ENCODE data around the gene RUFY2.
"Not testable (repeated sequence)": the region's sequence is repeated elsewhere in the genome, so short reads cannot be mapped to it uniquely, and the experiment has no call there.

The RUFY2 gene

GRCh38 chr10:68327889-68328786, 78.9 kb downstream of the RUFY2 start:
- no peak for DNase-seq (ENCODE audit: low read depth in 2 of 2)

- DNase-seq (ENCODE audit: low read depth in 2 of 2): not testable (repeated sequence)
These were observed 82.7 kb downstream of the RUFY2 start for GRCh38 chr10:68324396-68324795.

- no peak for DNase-seq (ENCODE audit: low read depth in 2 of 2)
These were observed 88.6 kb downstream of the RUFY2 start for GRCh38 chr10:68318331-68319059.

GRCh38 chr10:68315582-68315981, 91.5 kb downstream of the RUFY2 start:
- DNase-seq (ENCODE audit: low read depth in 2 of 2): no peak

GRCh38 chr10:68314930-68315329, 92.1 kb downstream of the RUFY2 start:
- DNase-seq (ENCODE audit: low read depth in 2 of 2): not testable (repeated sequence)

- no peak for DNase-seq (ENCODE audit: low read depth in 2 of 2)
These were observed 96.5 kb downstream of the RUFY2 start for GRCh38 chr10:68310531-68310930.

- DNase-seq (ENCODE audit: low read depth in 2 of 2): no peak
These were observed 101.2 kb downstream of the RUFY2 start for GRCh38 chr10:68305854-68306253.

- DNase-seq (ENCODE audit: low read depth in 2 of 2): no peak
These were observed 103.1 kb downstream of the RUFY2 start for GRCh38 chr10:68303849-68304412.

GRCh38 chr10:68302871-68303270, 104.2 kb downstream of the RUFY2 start:
- DNase-seq (ENCODE audit: low read depth in 2 of 2): no peak

GRCh38 chr10:68302503-68302823, 104.6 kb downstream of the RUFY2 start:
- DNase-seq (ENCODE audit: low read depth in 2 of 2): no peak

- no peak for DNase-seq (ENCODE audit: low read depth in 2 of 2)
These were observed 105.1 kb downstream of the RUFY2 start for GRCh38 chr10:68301790-68302502.

- DNase-seq (ENCODE audit: low read depth in 2 of 2): no peak
These were observed 105.8 kb downstream of the RUFY2 start for GRCh38 chr10:68301301-68301700.

GRCh38 chr10:68296843-68297663, 110.0 kb downstream of the RUFY2 start:
- DNase-seq (ENCODE audit: low read depth in 2 of 2): no peak
